Body of pancreas (tissue), 4 donors: ENCODE measurements around the gene CLEC2D.

Source experiments
- POLR2A ChIP-seq, 3 donors: fragments of 450-650 bp; IDR thresholded peaks; one replicate each; pipeline ENCODE4 v1.6.1; 2016; ENCODE audit warnings: antibody characterized with exemption in 3 of 3, mild to moderate bottlenecking in 2 of 3
- TF ChIP-seq, protein P1 (sequence below), 7 experiments: fragments of 450-650 bp in 4 of 7; fragments of 200-600 bp in 3 of 7; sonication (generic) in 3 of 7; IDR thresholded peaks; one replicate each; pipeline ENCODE4 v1.5.1; 2016 to 2019; ENCODE audit warnings: antibody characterized with exemption in 7 of 7

DNA sequence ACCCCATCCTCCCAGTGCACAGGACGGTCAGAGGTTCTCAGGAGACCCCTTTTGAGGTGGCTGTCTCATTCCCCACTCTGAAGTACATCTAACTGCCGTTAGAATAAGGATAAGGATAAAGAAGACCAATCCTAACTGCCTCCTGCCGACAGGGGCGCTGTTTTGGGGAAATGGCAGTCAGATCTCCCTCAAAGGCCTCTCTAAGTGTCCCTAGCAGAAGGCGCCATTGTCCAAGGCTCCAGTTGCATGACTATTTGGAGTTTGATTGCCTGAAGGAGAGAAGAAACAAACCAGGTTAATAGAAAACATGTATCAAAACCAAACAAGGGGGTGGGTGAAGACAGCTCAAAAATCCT is 32.7 kb upstream of the CLEC2D start:
- TF ChIP-seq, protein P1, sequence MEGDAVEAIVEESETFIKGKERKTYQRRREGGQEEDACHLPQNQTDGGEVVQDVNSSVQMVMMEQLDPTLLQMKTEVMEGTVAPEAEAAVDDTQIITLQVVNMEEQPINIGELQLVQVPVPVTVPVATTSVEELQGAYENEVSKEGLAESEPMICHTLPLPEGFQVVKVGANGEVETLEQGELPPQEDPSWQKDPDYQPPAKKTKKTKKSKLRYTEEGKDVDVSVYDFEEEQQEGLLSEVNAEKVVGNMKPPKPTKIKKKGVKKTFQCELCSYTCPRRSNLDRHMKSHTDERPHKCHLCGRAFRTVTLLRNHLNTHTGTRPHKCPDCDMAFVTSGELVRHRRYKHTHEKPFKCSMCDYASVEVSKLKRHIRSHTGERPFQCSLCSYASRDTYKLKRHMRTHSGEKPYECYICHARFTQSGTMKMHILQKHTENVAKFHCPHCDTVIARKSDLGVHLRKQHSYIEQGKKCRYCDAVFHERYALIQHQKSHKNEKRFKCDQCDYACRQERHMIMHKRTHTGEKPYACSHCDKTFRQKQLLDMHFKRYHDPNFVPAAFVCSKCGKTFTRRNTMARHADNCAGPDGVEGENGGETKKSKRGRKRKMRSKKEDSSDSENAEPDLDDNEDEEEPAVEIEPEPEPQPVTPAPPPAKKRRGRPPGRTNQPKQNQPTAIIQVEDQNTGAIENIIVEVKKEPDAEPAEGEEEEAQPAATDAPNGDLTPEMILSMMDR (IDR thresholded peaks at IDR 0.05) = no peak
- no peak for TF ChIP-seq POLR2A (IDR thresholded peaks at IDR 0.05)
